ENCODE measurements around the gene PKHD1.

PKHD1 gene

DNA sequence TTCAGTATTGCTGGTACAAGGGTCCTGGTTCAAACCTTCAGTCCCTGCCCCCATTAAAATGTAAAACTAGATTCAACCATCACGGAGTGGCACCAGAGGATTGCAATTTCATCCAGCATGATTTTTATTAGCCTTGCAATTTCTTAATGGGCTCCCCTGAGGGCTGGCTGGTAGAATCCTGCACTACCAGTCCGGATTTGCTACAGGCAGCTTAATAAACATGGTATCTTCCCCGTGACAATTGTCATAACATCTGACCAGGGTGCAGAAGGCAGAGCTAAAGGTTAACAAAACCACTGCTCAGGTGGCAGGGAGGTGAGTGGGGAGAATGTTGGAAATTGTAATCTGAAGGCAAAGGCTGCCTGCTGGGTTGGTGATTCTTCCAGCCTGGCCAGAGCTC, 94.5 kb downstream of the PKHD1 start:
- no peak for TF ChIP-seq ISL1 (CRISPR knock-in tag; IDR thresholded peaks at IDR 0.05)
- TF ChIP-seq ESRRG (CRISPR knock-in tag; IDR thresholded peaks at IDR 0.05) = no peak
- TF ChIP-seq GLIS3 (CRISPR knock-in tag; IDR thresholded peaks at IDR 0.05) = no peak
- TF ChIP-seq, protein P1, sequence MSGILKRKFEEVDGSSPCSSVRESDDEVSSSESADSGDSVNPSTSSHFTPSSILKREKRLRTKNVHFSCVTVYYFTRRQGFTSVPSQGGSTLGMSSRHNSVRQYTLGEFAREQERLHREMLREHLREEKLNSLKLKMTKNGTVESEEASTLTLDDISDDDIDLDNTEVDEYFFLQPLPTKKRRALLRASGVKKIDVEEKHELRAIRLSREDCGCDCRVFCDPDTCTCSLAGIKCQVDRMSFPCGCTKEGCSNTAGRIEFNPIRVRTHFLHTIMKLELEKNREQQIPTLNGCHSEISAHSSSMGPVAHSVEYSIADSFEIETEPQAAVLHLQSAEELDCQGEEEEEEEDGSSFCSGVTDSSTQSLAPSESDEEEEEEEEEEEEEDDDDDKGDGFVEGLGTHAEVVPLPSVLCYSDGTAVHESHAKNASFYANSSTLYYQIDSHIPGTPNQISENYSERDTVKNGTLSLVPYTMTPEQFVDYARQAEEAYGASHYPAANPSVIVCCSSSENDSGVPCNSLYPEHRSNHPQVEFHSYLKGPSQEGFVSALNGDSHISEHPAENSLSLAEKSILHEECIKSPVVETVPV (CRISPR knock-in tag; IDR thresholded peaks at IDR 0.05) = no peak
- no peak; the same call in 2 of the 3 replicates for ATAC-seq

DNA sequence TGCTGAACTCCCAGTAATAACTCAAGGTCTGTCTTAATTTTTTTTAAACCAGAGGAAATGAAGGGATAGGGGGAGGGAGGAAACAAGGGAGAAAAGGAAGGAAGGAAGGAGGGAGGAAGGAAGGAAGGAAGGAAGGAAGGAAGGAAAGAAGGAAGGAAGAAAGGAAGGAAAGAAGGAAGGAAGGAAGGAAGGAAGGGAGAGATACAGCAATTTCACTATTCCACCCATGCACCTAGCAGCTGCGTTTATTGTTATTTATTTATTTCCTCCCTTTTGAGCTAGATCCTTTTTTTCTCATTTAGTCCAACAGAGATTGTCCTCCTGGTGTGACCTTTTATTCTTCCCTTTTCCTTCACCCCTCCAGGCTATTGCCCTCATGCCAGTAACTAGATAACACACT, 97.6 kb downstream of the PKHD1 start:
- TF ChIP-seq SNAI2 (CRISPR knock-in tag; IDR thresholded peaks at IDR 0.05) (no peak), ZC3H10 (CRISPR knock-in tag; IDR thresholded peaks at IDR 0.05) (no peak), ZNF8 (CRISPR knock-in tag; IDR thresholded peaks at IDR 0.05) (no peak), TOX (CRISPR knock-in tag; IDR thresholded peaks at IDR 0.05; ENCODE audit: borderline replicate concordance) (no peak), BACH2 (CRISPR knock-in tag; IDR thresholded peaks at IDR 0.05; ENCODE audit: borderline replicate concordance) (no peak), ISL1 (CRISPR knock-in tag; IDR thresholded peaks at IDR 0.05) (no peak), ARNTL (CRISPR knock-in tag; IDR thresholded peaks at IDR 0.05; ENCODE audit: borderline replicate concordance, low read depth) (no peak), ZFP30 (CRISPR knock-in tag; IDR thresholded peaks at IDR 0.05) (no peak), PPARA (CRISPR knock-in tag; IDR thresholded peaks at IDR 0.05; ENCODE audit: borderline replicate concordance) (no peak), ZNF565 (CRISPR knock-in tag; conservative IDR thresholded peaks at IDR 0.05; ENCODE audit: low read depth) (no peak), GLIS3 (CRISPR knock-in tag; IDR thresholded peaks at IDR 0.05) (no peak)
- TF ChIP-seq, protein P2, sequence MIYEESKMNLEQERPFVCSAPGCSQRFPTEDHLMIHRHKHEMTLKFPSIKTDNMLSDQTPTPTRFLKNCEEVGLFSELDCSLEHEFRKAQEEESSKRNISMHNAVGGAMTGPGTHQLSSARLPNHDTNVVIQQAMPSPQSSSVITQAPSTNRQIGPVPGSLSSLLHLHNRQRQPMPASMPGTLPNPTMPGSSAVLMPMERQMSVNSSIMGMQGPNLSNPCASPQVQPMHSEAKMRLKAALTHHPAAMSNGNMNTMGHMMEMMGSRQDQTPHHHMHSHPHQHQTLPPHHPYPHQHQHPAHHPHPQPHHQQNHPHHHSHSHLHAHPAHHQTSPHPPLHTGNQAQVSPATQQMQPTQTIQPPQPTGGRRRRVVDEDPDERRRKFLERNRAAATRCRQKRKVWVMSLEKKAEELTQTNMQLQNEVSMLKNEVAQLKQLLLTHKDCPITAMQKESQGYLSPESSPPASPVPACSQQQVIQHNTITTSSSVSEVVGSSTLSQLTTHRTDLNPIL (CRISPR knock-in tag; IDR thresholded peaks at IDR 0.05; ENCODE audit: low read depth) = no peak
- TF ChIP-seq, protein P3, sequence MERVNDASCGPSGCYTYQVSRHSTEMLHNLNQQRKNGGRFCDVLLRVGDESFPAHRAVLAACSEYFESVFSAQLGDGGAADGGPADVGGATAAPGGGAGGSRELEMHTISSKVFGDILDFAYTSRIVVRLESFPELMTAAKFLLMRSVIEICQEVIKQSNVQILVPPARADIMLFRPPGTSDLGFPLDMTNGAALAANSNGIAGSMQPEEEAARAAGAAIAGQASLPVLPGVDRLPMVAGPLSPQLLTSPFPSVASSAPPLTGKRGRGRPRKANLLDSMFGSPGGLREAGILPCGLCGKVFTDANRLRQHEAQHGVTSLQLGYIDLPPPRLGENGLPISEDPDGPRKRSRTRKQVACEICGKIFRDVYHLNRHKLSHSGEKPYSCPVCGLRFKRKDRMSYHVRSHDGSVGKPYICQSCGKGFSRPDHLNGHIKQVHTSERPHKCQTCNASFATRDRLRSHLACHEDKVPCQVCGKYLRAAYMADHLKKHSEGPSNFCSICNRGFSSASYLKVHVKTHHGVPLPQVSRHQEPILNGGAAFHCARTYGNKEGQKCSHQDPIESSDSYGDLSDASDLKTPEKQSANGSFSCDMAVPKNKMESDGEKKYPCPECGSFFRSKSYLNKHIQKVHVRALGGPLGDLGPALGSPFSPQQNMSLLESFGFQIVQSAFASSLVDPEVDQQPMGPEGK (CRISPR knock-in tag; IDR thresholded peaks at IDR 0.05; ENCODE audit: borderline replicate concordance) = no peak
- TF ChIP-seq, protein P1 (CRISPR knock-in tag; IDR thresholded peaks at IDR 0.05) = no peak
- ATAC-seq = no peak

DNA sequence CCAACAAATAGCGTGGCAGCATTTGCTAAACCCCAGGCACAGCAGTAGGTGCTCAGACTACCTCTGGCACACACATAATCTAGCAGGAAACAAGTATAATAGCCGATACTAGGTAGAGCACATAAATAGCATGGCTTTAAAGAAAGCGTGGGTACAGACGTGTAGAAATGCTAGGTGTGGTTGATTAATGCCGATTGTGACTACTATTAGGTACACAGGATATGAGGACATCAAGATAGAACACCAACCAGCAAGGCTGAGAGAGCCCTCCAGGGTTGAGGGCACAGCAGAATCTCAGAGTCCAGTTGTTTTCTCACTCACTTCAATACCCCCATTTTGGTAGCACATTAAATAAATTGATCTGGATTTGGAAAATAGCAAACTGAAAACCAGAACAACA, 100.5 kb downstream of the PKHD1 start:
- no peak for ATAC-seq
- TF ChIP-seq, protein P4, sequence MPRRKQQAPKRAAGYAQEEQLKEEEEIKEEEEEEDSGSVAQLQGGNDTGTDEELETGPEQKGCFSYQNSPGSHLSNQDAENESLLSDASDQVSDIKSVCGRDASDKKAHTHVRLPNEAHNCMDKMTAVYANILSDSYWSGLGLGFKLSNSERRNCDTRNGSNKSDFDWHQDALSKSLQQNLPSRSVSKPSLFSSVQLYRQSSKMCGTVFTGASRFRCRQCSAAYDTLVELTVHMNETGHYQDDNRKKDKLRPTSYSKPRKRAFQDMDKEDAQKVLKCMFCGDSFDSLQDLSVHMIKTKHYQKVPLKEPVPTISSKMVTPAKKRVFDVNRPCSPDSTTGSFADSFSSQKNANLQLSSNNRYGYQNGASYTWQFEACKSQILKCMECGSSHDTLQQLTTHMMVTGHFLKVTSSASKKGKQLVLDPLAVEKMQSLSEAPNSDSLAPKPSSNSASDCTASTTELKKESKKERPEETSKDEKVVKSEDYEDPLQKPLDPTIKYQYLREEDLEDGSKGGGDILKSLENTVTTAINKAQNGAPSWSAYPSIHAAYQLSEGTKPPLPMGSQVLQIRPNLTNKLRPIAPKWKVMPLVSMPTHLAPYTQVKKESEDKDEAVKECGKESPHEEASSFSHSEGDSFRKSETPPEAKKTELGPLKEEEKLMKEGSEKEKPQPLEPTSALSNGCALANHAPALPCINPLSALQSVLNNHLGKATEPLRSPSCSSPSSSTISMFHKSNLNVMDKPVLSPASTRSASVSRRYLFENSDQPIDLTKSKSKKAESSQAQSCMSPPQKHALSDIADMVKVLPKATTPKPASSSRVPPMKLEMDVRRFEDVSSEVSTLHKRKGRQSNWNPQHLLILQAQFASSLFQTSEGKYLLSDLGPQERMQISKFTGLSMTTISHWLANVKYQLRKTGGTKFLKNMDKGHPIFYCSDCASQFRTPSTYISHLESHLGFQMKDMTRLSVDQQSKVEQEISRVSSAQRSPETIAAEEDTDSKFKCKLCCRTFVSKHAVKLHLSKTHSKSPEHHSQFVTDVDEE (CRISPR knock-in tag; IDR thresholded peaks at IDR 0.05) = no peak
- TF ChIP-seq, protein P2 (CRISPR knock-in tag; IDR thresholded peaks at IDR 0.05; ENCODE audit: low read depth) = no peak
- TF ChIP-seq TOX (CRISPR knock-in tag; IDR thresholded peaks at IDR 0.05; ENCODE audit: borderline replicate concordance) (no peak), OSR1 (CRISPR knock-in tag; IDR thresholded peaks at IDR 0.05) (no peak), ZFP3 (CRISPR knock-in tag; IDR thresholded peaks at IDR 0.05) (no peak), PPARA (CRISPR knock-in tag; IDR thresholded peaks at IDR 0.05; ENCODE audit: borderline replicate concordance) (no peak), RARB (CRISPR knock-in tag; IDR thresholded peaks at IDR 0.05) (no peak)
